Measurements from ENCODE around the gene ELF5. TPM values are rescaled to one million over a fixed set of nuclear protein-coding genes. Genes with fewer than 3 reads are reported as not detected.

The ELF5 gene
- total RNA-seq, 6 donors from 2014 or later: 1.2 to 29.3 (median 8.5) TPM

GRCh38 chr11:34458525-34458924 is 55.1 kb downstream of the ELF5 start:
- Histone ChIP-seq H3K27ac (no peak overlapping the region), H3K4me1 (no peaks in the 10 kb centered on the region), H3K27me3 (no peaks in the 10 kb centered on the region), H3K4me3 (no peak overlapping the region), H3K9me3 (no peaks in the 10 kb centered on the region), H3K36me3 (peaks cover 43 to 100% (median 71%) of the 10 kb centered on the region in 4 donors)
- no peak for ATAC-seq (ENCODE audit: low FRiP score in 2 of 2)
- no peak for DNase-seq
- WGBS, 2 donors: 81 to 82% methylated on average over 4 of the region's 4 CpGs
- no peak for TF ChIP-seq POLR2AphosphoS5 (IDR thresholded peaks at IDR 0.05)
- no peak for TF ChIP-seq POLR2A (IDR thresholded peaks at IDR 0.05)
- TF ChIP-seq EP300 (IDR thresholded peaks at IDR 0.05): no peak
- no peak for TF ChIP-seq CTCF (IDR thresholded peaks at IDR 0.05)

GRCh38 chr11:34457607-34458006 is 56.0 kb downstream of the ELF5 start:
- 91 to 100% methylated on average over 2 of the region's 2 CpGs for WGBS, 2 donors
- no peaks in the 10 kb centered on the region for H3K27me3 ChIP-seq
- no peak overlapping the region for H3K4me3 ChIP-seq
- ATAC-seq (ENCODE audit: low FRiP score in 2 of 2) (no peak), DNase-seq (no peak)
- TF ChIP-seq POLR2A (IDR thresholded peaks at IDR 0.05) (no peak), EP300 (IDR thresholded peaks at IDR 0.05) (no peak), POLR2AphosphoS5 (IDR thresholded peaks at IDR 0.05) (no peak), CTCF (IDR thresholded peaks at IDR 0.05) (no peak)
- no peaks in the 10 kb centered on the region for H3K4me1 ChIP-seq
- no peaks in the 10 kb centered on the region for H3K9me3 ChIP-seq
- H3K36me3 ChIP-seq: peaks cover 45 to 100% (median 73%) of the 10 kb centered on the region in 4 donors
- H3K27ac ChIP-seq: no peak overlapping the region

GRCh38 chr11:34454308-34455032 is 59.1 kb downstream of the ELF5 start:
- no peaks in the 10 kb centered on the region for H3K9me3 ChIP-seq
- no peaks in the 10 kb centered on the region for H3K27me3 ChIP-seq
- TF ChIP-seq POLR2A (IDR thresholded peaks at IDR 0.05) (no peak), CTCF (IDR thresholded peaks at IDR 0.05) (no peak), EP300 (IDR thresholded peaks at IDR 0.05) (no peak), POLR2AphosphoS5 (IDR thresholded peaks at IDR 0.05) (no peak)
- peaks cover 47 to 100% (median 74%) of the 10 kb centered on the region in 4 donors for H3K36me3 ChIP-seq
- WGBS, 2 donors: 83 to 95% methylated on average over 1 of the region's 1 CpG
- no peak overlapping the region for H3K27ac ChIP-seq
- H3K4me1 ChIP-seq: peaks cover 0 to 3% (median 0%) of the 10 kb centered on the region in 4 donors
- no peak for ATAC-seq (ENCODE audit: low FRiP score in 2 of 2)
- no peak overlapping the region for H3K4me3 ChIP-seq
- no peak for DNase-seq

GRCh38 chr11:34451053-34451452 is 62.5 kb downstream of the ELF5 start:
- 76 to 83% methylated on average over 3 of the region's 3 CpGs for WGBS, 2 donors
- TF ChIP-seq POLR2AphosphoS5 (IDR thresholded peaks at IDR 0.05): no peak
- TF ChIP-seq CTCF (IDR thresholded peaks at IDR 0.05): no peak
- no peak for TF ChIP-seq POLR2A (IDR thresholded peaks at IDR 0.05)
- TF ChIP-seq EP300 (IDR thresholded peaks at IDR 0.05): no peak
- DNase-seq (no peak), ATAC-seq (ENCODE audit: low FRiP score in 2 of 2) (peak in 1 of 2 donors; percentile 39)
- Histone ChIP-seq H3K27ac (peak overlapping the region in 1 of 4 donors; percentile 63), H3K27me3 (no peaks in the 10 kb centered on the region), H3K4me3 (no peak overlapping the region), H3K36me3 (peaks cover 22 to 69% (median 50%) of the 10 kb centered on the region in 4 donors), H3K4me1 (peaks cover 21 to 35% (median 25%) of the 10 kb centered on the region in 4 donors), H3K9me3 (no peaks in the 10 kb centered on the region)

GRCh38 chr11:34449013-34449412 is 64.6 kb downstream of the ELF5 start:
- Histone ChIP-seq H3K4me3 (no peak overlapping the region), H3K27ac (peak overlapping the region in 2 of 4 donors; percentile 31 to 32), H3K36me3 (peaks cover 19 to 49% (median 34%) of the 10 kb centered on the region in 4 donors), H3K9me3 (no peaks in the 10 kb centered on the region), H3K4me1 (peaks cover 25 to 41% (median 38%) of the 10 kb centered on the region in 4 donors), H3K27me3 (no peaks in the 10 kb centered on the region)
- DNase-seq (no peak), ATAC-seq (ENCODE audit: low FRiP score in 2 of 2) (no peak)
- WGBS, 2 donors: 33 to 34% methylated on average over 3 of the region's 3 CpGs
- TF ChIP-seq POLR2A (IDR thresholded peaks at IDR 0.05) (no peak), POLR2AphosphoS5 (IDR thresholded peaks at IDR 0.05) (no peak), CTCF (IDR thresholded peaks at IDR 0.05) (no peak), EP300 (IDR thresholded peaks at IDR 0.05) (no peak)
